ENCODE results near the gene MICAL2. TPM values are rescaled to one million over a fixed set of nuclear protein-coding genes. Genes with fewer than 3 reads are reported as not detected.
A peak's percentile ranks its signal among the peaks of the same experiment; 100 is the strongest.

Gene MICAL2
- total and polyA plus RNA-seq, 2 of the 13 experiments (the other 11 are each of a cell fraction or from before 2014, with no cell fraction given) = 0.78 to 1.1 TPM

DNA sequence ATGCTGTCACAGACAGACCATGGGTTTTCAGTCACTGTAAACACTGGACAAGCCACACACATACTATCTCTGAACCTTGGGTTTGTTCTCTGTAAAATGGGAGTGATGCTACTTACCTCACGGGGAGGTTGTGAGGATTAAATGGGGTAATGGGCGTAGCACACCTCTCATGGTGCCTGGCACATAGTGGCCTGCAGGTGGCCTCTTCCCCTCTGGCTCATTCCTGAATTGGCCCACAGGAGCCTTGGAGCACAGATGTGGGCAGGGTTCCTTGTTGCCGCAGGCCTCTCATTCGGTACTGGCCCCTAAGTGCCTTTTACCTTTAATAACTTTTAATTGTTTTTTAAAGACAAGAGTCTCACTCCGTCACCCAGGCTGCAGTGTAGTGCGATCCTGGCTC is 11.7 kb downstream of the MICAL2 start (continued):
- TF ChIP-seq, protein P1, sequence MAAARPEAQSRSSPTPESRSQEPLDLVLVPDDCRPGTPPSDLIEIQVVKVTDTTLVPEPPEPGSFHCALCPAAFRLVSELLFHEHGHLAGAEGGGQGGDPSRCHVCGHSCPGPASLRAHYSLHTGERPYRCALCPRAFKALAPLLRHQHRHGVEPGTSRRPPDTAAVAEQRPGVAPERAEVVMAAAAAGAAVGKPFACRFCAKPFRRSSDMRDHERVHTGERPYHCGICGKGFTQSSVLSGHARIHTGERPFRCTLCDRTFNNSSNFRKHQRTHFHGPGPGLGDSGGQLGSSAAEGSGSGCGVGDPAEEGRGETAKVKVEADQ (CRISPR knock-in tag; IDR thresholded peaks at IDR 0.05; ENCODE audit: borderline replicate concordance) = no peak
- TF ChIP-seq ZNF44 (CRISPR knock-in tag; IDR thresholded peaks at IDR 0.05) (no peak), AKAP8 (CRISPR knock-in tag; IDR thresholded peaks at IDR 0.05) (no peak), STAG1 (CRISPR knock-in tag; IDR thresholded peaks at IDR 0.05) (peak; percentile 64), JUN (CRISPR knock-in tag; IDR thresholded peaks at IDR 0.05) (no peak), XRCC5 (optimal IDR thresholded peaks at IDR 0.05; ENCODE audit: low read length) (peak; percentile 24), TEAD3 (CRISPR knock-in tag; optimal IDR thresholded peaks at IDR 0.05; ENCODE audit: borderline replicate concordance) (peak; percentile 50), RAD21 (CRISPR knock-in tag; IDR thresholded peaks at IDR 0.05) (peak; percentile 13; the same call in 1 of the 2 replicates), ATF7 (IDR thresholded peaks at IDR 0.05) (no peak), ATF7 (CRISPR knock-in tag; IDR thresholded peaks at IDR 0.05) (no peak), ZNF207 (IDR thresholded peaks at IDR 0.05; ENCODE audit: borderline replicate concordance) (no peak), ARHGAP35 (CRISPR knock-in tag; IDR thresholded peaks at IDR 0.05; ENCODE audit: borderline replicate concordance) (no peak), ZNF703 (CRISPR knock-in tag; IDR thresholded peaks at IDR 0.05; ENCODE audit: borderline replicate concordance) (no peak), TFDP2 (CRISPR knock-in tag; IDR thresholded peaks at IDR 0.05) (no peak), FOXA3 (CRISPR knock-in tag; IDR thresholded peaks at IDR 0.05) (no peak)
- TF ChIP-seq, protein P2, sequence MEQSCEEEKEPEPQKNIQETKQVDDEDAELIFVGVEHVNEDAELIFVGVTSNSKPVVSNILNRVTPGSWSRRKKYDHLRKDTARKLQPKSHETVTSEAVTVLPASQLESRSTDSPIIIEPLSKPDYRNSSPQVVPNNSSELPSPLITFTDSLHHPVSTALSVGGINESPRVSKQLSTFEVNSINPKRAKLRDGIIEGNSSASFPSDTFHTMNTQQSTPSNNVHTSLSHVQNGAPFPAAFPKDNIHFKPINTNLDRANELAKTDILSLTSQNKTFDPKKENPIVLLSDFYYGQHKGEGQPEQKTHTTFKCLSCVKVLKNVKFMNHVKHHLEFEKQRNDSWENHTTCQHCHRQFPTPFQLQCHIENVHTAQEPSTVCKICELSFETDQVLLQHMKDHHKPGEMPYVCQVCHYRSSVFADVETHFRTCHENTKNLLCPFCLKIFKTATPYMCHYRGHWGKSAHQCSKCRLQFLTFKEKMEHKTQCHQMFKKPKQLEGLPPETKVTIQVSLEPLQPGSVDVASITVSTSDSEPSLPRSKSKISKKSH (CRISPR knock-in tag; IDR thresholded peaks at IDR 0.05; ENCODE audit: borderline replicate concordance) = no peak
